ENCODE data around the gene ANK2. TPM values are rescaled to one million over a fixed set of nuclear protein-coding genes. Genes with fewer than 3 reads are reported as not detected.

Gene ANK2
- total RNA-seq, 1 donor from 2014 or later, result 4.5 TPM

- no peak overlapping the region for H3K4me3 Mint-ChIP-seq
- no peaks in the 10 kb centered on the region for H3K36me3 Mint-ChIP-seq (ENCODE audit: low read depth)
- no peak for TF ChIP-seq CTCF (IDR thresholded peaks at IDR 0.05)
- no peaks in the 10 kb centered on the region for H3K4me1 Mint-ChIP-seq
- H3K9me3 Mint-ChIP-seq, result peaks cover 2% of the 10 kb centered on the region
- H3K27ac Mint-ChIP-seq, result no peak overlapping the region
- H3K27me3 Mint-ChIP-seq, result no peaks in the 10 kb centered on the region
- no peak for ATAC-seq (ENCODE audit: low read depth)
- ChIA-PET CTCF (no interaction called here), POLR2A (no interaction called here)
- intact Hi-C loops (cut with micrococcal nuclease), result no loop called here
- no peak for DNase-seq
Measured at GRCh38 chr4:113043591-113043990, 5.9 kb upstream of the ANK2 start.

- ATAC-seq (ENCODE audit: low read depth) (no peak), DNase-seq (no peak)
- H3K27ac Mint-ChIP-seq, result no peak overlapping the region
- no peak for TF ChIP-seq CTCF (IDR thresholded peaks at IDR 0.05)
- no peaks in the 10 kb centered on the region for H3K4me1 Mint-ChIP-seq
- CTCF ChIA-PET, result no interaction called here
- no peak overlapping the region for H3K4me3 Mint-ChIP-seq
- peaks cover 2% of the 10 kb centered on the region for H3K27me3 Mint-ChIP-seq
- H3K9me3 Mint-ChIP-seq, result no peaks in the 10 kb centered on the region
- intact Hi-C loops (cut with micrococcal nuclease), result no loop called here
- POLR2A ChIA-PET, result no interaction called here
- no peaks in the 10 kb centered on the region for H3K36me3 Mint-ChIP-seq (ENCODE audit: low read depth)
Measured at GRCh38 chr4:113050371-113050755, 910 bp downstream of the ANK2 start.

GRCh38 chr4:113050837-113051236 is 1.4 kb downstream of the ANK2 start:
- DNase-seq, result no peak
- no peak overlapping the region for H3K4me3 Mint-ChIP-seq
- ATAC-seq (ENCODE audit: low read depth), result no peak
- ChIA-PET CTCF (no interaction called here), POLR2A (no interaction called here)
- no peak overlapping the region for H3K27ac Mint-ChIP-seq
- no peaks in the 10 kb centered on the region for H3K4me1 Mint-ChIP-seq
- TF ChIP-seq CTCF (IDR thresholded peaks at IDR 0.05), result no peak
- H3K9me3 Mint-ChIP-seq, result no peaks in the 10 kb centered on the region
- no peaks in the 10 kb centered on the region for H3K36me3 Mint-ChIP-seq (ENCODE audit: low read depth)
- intact Hi-C loops (cut with micrococcal nuclease), result no loop called here
- peaks cover 2% of the 10 kb centered on the region for H3K27me3 Mint-ChIP-seq

GRCh38 chr4:113051361-113051760 is 1.9 kb downstream of the ANK2 start:
- DNase-seq, result no peak
- intact Hi-C loops (cut with micrococcal nuclease), result no loop called here
- Mint-ChIP-seq H3K27me3 (peaks cover 2% of the 10 kb centered on the region), H3K36me3 (ENCODE audit: low read depth) (no peaks in the 10 kb centered on the region), H3K4me3 (no peak overlapping the region), H3K4me1 (no peaks in the 10 kb centered on the region), H3K27ac (no peak overlapping the region), H3K9me3 (no peaks in the 10 kb centered on the region)
- ChIA-PET POLR2A (no interaction called here), CTCF (no interaction called here)
- no peak for TF ChIP-seq CTCF (IDR thresholded peaks at IDR 0.05)
- ATAC-seq (ENCODE audit: low read depth), result no peak

- DNase-seq (no peak), ATAC-seq (ENCODE audit: low read depth) (peak; percentile 21)
- H3K4me1 Mint-ChIP-seq, result no peaks in the 10 kb centered on the region
- ChIA-PET CTCF (interaction anchor here (0.6 kb wide), 1 partner anchor 570 kb away, joined by 3 read pairs; no protein-coding TSS in a partner anchor), POLR2A (no interaction called here)
- H3K9me3 Mint-ChIP-seq, result no peaks in the 10 kb centered on the region
- TF ChIP-seq CTCF (IDR thresholded peaks at IDR 0.05), result no peak
- no peak overlapping the region for H3K27ac Mint-ChIP-seq
- intact Hi-C loops (cut with micrococcal nuclease), result no loop called here
- H3K4me3 Mint-ChIP-seq, result no peak overlapping the region
- H3K36me3 Mint-ChIP-seq (ENCODE audit: low read depth), result no peaks in the 10 kb centered on the region
- peaks cover 2% of the 10 kb centered on the region for H3K27me3 Mint-ChIP-seq
Measured at GRCh38 chr4:113052379-113052951, 3.0 kb downstream of the ANK2 start.
